GOT3 (cell line): ENCODE results near the gene ARX.

Experiments
- DNase-seq: peaks from one replicate; lab custom pipeline; 2025; ENCODE audit warnings: mixed read lengths; lab: John Stamatoyannopoulos, UW

The ARX gene

DNA sequence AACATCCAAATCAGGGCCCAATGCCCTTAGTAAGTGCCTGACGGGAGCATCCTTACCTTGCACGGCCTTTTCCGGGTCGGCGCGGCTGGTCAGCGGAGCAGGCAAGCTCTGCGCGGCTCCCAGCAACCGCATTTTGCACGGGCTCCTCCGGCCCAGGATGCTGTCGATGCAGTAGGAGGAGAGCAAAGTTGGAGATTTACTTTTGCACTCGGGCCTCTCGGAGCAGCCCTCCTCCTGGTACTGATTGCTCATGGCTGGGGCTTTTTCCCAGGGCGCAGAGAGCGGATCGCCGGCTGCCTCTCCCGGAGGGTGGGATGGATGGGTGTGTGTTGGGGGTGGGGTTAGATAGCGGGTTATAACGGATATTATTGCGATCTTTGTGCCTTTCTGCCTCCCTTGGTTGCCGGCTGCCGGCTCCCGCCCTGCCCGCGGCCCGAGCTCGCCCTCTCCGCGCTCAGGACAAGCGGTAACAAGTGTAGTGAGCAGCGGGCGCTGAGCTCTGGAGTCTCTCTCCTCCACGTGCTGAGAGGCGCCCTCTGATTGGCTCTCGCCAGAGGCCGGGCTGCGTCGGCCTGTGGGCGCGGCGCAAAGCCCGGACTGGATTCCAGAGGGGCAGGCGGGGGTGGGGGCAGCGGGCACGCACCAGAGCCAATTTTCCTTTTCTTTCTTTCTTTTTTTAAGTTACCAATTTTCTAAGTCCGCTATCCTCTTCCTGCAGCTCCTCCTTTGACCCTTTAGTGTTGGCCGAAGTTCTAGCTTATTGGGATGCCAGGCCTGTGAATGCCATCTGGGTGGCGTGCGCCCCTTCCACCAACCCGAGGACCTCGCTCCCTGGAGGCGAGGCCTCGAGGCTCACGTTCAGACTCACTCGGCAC is at the start of gene ARX:
ARX (minus strand) TSS at position 480 of the 875 bp plus-strand sequence; CDS start at position 252, 228 bp downstream.
- DNase-seq: no peak

DNA sequence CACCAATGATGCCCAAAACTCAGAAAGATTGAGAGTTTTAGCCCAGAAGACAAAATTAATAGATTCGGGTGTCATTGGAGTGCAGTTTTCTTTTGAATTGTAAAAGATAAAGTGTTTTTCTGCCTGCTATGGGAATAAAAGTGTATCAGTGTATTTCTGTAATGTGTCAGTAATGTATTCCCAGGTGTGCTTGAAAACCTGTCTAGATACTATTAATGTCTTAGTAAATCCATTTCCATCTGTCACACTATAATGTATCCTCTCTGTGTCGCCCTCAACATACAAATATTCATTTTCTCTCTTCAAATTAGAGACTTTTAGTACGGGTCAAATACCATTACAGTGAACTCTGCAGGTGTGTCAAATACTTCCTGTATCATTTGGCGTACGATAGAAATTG is 43.5 kb upstream of the ARX start:
- no peak for DNase-seq

GRCh38 chrX:25052798-25053534 is 37.2 kb upstream of the ARX start:
- no peak for DNase-seq

DNA sequence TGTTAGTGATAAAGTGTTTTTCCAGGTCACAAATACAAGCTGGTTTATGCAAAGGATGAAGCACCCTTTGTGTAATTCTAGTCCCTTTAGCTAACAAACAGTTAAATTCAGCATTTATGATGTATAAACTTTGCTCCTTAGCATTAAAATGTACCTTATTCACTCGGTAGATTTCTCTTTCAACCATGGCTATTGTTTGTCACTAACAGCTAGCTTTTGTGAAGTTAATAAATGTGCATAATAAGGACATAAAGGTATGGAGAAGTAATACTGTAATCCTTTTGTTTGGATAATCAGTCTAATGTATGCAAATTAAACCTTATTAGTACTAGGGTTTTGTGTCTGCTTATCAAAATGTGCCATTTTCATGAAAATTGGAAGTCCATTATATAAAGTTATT is 34.2 kb upstream of the ARX start:
- no peak for DNase-seq

DNA sequence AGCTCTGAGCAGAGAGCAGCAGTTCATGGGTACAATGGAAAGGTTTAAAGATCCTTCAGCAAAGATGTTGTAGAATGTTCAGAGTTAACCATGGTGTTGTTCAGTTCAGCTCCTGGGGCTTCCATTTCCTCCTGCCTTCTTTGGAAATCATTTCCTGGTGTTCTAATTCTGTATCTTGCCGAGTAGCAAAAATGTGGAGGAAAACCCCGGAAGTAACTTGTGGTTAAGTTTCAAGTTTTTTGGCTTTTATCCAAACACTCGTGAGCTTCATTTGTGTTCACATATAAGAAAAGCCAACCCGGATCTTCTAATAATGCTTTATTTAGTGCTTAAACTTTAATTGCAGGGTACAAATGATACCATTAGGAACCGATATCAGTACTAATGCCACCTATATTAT is 33.6 kb upstream of the ARX start:
- DNase-seq: no peak

- DNase-seq: no peak
Measured at GRCh38 chrX:25048178-25048577, 32.4 kb upstream of the ARX start.

DNA sequence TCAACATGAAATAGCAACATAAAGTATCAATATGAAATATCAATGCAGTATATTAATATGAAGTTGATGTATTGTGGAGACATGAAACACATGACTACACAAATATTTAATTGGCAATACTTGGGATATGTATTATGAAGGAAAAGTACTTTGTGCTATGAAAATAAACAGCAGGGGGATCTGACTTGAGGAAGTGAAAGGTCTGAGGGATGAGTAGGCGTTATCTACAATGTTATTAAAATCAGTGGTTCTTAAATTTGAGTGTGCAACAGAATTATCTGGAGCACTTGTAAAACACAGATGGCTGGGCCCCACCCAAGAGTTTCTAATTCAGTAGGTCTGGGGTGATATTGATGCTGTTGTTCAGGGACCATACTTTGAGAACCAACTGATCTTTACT is 27.4 kb upstream of the ARX start:
- no peak for DNase-seq

GRCh38 chrX:25039036-25039435 is 23.3 kb upstream of the ARX start:
- no peak for DNase-seq

DNA sequence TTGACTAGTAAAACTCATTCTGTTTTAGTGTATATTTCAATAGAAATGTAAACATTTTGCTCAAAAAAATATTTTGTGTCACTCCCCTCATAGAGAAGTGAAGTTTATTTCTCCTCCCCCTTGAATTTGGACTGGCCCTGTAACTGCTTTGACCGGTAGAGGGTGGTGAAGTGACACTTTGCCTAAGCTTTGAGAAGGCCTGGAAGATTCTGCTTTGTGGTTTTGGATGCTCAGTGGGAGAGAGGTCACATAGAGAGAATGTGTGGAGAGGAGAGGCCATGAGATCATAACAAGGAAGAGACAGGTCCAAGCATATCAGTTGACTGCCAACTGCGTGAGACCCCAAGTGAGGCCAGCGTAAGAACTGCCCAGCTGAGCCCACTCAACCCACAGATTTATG is 19.1 kb upstream of the ARX start:
- no peak for DNase-seq

- no peak for DNase-seq
Measured at GRCh38 chrX:25029288-25029825, 13.6 kb upstream of the ARX start.

DNA sequence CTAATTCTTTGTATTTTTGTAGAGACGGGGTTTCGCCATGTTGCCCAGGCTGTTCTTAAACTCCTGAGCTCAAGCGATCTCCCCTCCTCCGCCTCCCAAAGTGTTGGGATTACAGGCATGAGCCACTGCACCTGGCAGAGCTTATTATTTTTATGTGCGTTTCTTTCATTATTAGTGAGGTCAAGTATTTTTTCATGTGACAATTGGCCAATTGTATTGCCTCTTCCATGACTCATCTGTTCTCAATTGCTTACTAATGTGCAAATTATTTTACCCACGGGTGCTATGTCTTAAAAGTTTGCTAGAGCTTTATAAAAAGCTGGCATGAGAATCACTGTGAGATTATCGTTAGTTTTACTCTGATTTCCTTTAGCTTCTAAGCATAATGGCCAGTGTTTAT is 13.0 kb upstream of the ARX start:
- no peak for DNase-seq

DNA sequence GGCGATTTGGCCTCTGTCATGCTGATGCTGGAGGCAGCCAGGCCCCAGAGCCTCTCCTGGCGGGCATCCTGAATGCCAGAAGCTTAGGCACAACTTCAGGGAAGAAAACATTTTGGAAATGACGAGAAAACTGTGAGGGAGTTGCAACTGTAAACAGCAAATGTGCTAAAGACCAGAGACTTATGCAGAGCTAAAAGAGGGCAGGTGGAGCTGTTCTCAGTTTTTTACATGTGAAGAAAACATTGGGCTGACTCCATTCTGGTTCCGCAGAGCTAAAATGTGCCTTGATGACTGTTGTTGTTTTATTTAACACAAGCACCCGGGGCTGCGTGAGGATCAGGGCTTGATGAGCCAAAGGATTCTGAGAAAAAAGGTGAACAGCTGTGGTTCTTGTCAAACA is 10.8 kb upstream of the ARX start:
- no peak for DNase-seq

DNA sequence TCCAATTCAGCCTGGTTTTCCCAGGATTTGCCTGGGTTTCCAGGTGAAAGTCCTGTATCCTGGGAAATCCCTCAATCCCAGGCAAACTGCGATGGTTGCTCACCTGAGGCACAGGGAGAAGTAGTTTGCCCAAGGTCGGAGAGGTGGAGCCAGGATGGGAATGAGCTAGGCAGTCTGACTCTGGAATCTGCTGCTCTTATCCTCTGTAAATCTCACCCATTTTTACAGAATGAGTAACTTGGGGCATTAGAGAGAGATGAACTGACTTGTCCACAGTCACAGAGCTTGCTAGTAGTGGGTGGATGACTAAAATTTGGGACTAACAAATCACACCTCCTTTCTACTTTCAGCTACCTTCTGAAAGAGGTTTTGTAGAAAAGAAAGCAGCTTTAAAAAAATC is 9.8 kb upstream of the ARX start:
- DNase-seq: no peak

GRCh38 chrX:25023908-25024307 is 8.1 kb upstream of the ARX start:
- no peak for DNase-seq

GRCh38 chrX:25022499-25023325 is 6.9 kb upstream of the ARX start:
- no peak for DNase-seq

- no peak for DNase-seq
Measured at GRCh38 chrX:25020905-25021449, 5.2 kb upstream of the ARX start.

GRCh38 chrX:25020391-25020904 is 4.7 kb upstream of the ARX start:
- DNase-seq: no peak

- DNase-seq: no peak
Measured at GRCh38 chrX:25019707-25020390, 4.1 kb upstream of the ARX start.

DNA sequence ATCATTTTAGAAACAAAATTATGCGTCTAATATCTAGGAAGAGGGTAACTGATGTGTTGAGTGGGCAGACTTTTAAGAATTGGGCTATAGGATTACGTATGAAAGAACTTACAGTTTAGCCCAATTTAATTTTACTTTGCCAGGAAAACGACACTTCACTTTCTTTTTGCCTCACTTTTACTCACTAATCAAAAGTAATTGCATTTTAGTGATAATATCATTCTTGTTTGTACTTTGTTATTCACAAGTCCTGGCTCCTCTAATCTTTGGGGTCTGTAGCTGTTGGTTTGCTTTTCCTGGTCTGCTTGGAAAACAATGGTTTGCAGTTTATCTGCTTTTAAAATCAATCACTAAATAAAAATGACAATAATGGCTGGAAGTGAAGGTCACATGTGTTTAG is 2.9 kb upstream of the ARX start:
- no peak for DNase-seq

GRCh38 chrX:25017667-25018247 is 2.0 kb upstream of the ARX start:
- no peak for DNase-seq
